ENCODE results near the gene ELOVL2. TPM values are rescaled to one million over a fixed set of nuclear protein-coding genes. Genes with fewer than 3 reads are reported as not detected.

ELOVL2 gene
- total and polyA plus RNA-seq, 7 donors: 0.34 to 0.93 (median 0.57) TPM

- 94 to 100% (median 95%) methylated on average over 2 of the region's 2 CpGs for WGBS, 3 donors
- ATAC-seq (no peak), DNase-seq (no peak)
- TF ChIP-seq CTCF (IDR thresholded peaks at IDR 0.05): no peak
- H3K27ac ChIP-seq: no peak overlapping the region
- intact Hi-C loops (cut with DNase I): no loop called here
- H3K27me3 ChIP-seq (ENCODE audit: insufficient read depth in 3 of 3, low read length in 2 of 3): no peaks in the 10 kb centered on the region
- no peaks in the 10 kb centered on the region for H3K9me3 ChIP-seq
- no peak overlapping the region for H3K4me3 ChIP-seq
- H3K4me1 ChIP-seq: no peaks in the 10 kb centered on the region
- no peaks in the 10 kb centered on the region for H3K36me3 ChIP-seq (ENCODE audit: insufficient read depth in 1 of 2, low read depth in 1 of 2)
Observed at GRCh38 chr6:10939840-10940239, 104.3 kb downstream of the ELOVL2 start.

GRCh38 chr6:10933126-10933525, 111.0 kb downstream of the ELOVL2 start:
- no peak overlapping the region for H3K4me3 ChIP-seq
- no peaks in the 10 kb centered on the region for H3K9me3 ChIP-seq
- intact Hi-C loops (cut with DNase I): no loop called here
- no peaks in the 10 kb centered on the region for H3K36me3 ChIP-seq (ENCODE audit: insufficient read depth in 1 of 2, low read depth in 1 of 2)
- 45 to 57% (median 53%) methylated on average over 1 of the region's 1 CpG for WGBS, 3 donors
- no peaks in the 10 kb centered on the region for H3K4me1 ChIP-seq
- DNase-seq (no peak), ATAC-seq (no peak)
- no peak overlapping the region for H3K27ac ChIP-seq
- no peak for TF ChIP-seq CTCF (IDR thresholded peaks at IDR 0.05)
- H3K27me3 ChIP-seq (ENCODE audit: insufficient read depth in 3 of 3, low read length in 2 of 3): no peaks in the 10 kb centered on the region

Other genes with a start within 250 kb of the ELOVL2 start
- under 1 TPM in 1 of 4 donors, not detected in 3; 0.09 TPM for gene MAK, start 205.8 kb downstream of the ELOVL2 start, total RNA-seq
- gene MAK, start 205.8 kb downstream of the ELOVL2 start, polyA plus RNA-seq: under 1 TPM in 2 of 3 donors, not detected in 1; 0.01 to 0.03 TPM
- gene GCM2, start 162.3 kb downstream of the ELOVL2 start, total RNA-seq: not detected
- gene GCM2, start 162.3 kb downstream of the ELOVL2 start, polyA plus RNA-seq: not detected
- gene SYCP2L, start 157.3 kb downstream of the ELOVL2 start, total RNA-seq: under 1 TPM in 3 of 4 donors, not detected in 1; 0.08 to 0.99 (median 0.60) TPM
- under 1 TPM; 0.12 to 0.25 (median 0.13) TPM for gene SYCP2L, start 157.3 kb downstream of the ELOVL2 start, polyA plus RNA-seq
- gene SMIM13, start 49.5 kb upstream of the ELOVL2 start, total RNA-seq: 10 to 100 TPM in 3 of 4 donors, 1 to 10 TPM in 1; 10.0 to 16.6 (median 11.8) TPM
- gene SMIM13, start 49.5 kb upstream of the ELOVL2 start, polyA plus RNA-seq: 10 to 100 TPM in 1 of 3 donors, 1 to 10 TPM in 2; 5.6 to 19.1 (median 7.6) TPM
- under 1 TPM in 2 of 4 donors, not detected in 2; 0.06 to 0.11 TPM for gene ERVFRD-1, start 67.4 kb upstream of the ELOVL2 start, total RNA-seq
- gene ERVFRD-1, start 67.4 kb upstream of the ELOVL2 start, polyA plus RNA-seq: under 1 TPM in 1 of 3 donors, not detected in 2; 0.04 TPM
- gene NEDD9, start 188.4 kb upstream of the ELOVL2 start, total RNA-seq: 10 to 100 TPM; 11.2 to 15.7 (median 12.8) TPM
- 10 to 100 TPM in 1 of 3 donors, 1 to 10 TPM in 2; 9.0 to 11.0 (median 10.0) TPM for gene NEDD9, start 188.4 kb upstream of the ELOVL2 start, polyA plus RNA-seq

Measured in psoas muscle (tissue), 8 donors.